T1000 (cell line): ENCODE results near the gene MRPL36.
"Not testable (repeated sequence)": the region's sequence is repeated elsewhere in the genome, so short reads cannot be mapped to it uniquely, and the experiment has no call there.

Source experiments
- DNase-seq: peaks from one replicate; lab custom pipeline; 2025; ENCODE audit warnings: mixed read lengths; lab: John Stamatoyannopoulos, UW

MRPL36 gene

GRCh38 chr5:1815071-1815786, 15.6 kb upstream of the MRPL36 start:
- no peak for DNase-seq

- DNase-seq = no peak
Observed at GRCh38 chr5:1814183-1815020, 14.8 kb upstream of the MRPL36 start.

- no peak for DNase-seq
Observed at GRCh38 chr5:1810581-1811101, 11.0 kb upstream of the MRPL36 start.

- DNase-seq = no peak
Observed at GRCh38 chr5:1809416-1810035, 9.9 kb upstream of the MRPL36 start.

- DNase-seq = no peak
Observed at GRCh38 chr5:1808439-1808838, 8.8 kb upstream of the MRPL36 start.

GRCh38 chr5:1807451-1808185, 8.0 kb upstream of the MRPL36 start:
- no peak for DNase-seq

GRCh38 chr5:1806974-1807373, 7.3 kb upstream of the MRPL36 start:
- no peak for DNase-seq

- no peak for DNase-seq
Observed at GRCh38 chr5:1806199-1806598, 6.6 kb upstream of the MRPL36 start.

- DNase-seq = no peak
Observed at GRCh38 chr5:1805736-1806135, 6.1 kb upstream of the MRPL36 start.

GRCh38 chr5:1805326-1805725, 5.7 kb upstream of the MRPL36 start:
- DNase-seq = no peak

- no peak for DNase-seq
Observed at GRCh38 chr5:1804001-1804690, 4.5 kb upstream of the MRPL36 start.

- DNase-seq = no peak
Observed at GRCh38 chr5:1803192-1803591, 3.6 kb upstream of the MRPL36 start.

- no peak for DNase-seq
Observed at GRCh38 chr5:1801967-1802295, 2.3 kb upstream of the MRPL36 start.

- DNase-seq = no peak
Observed at GRCh38 chr5:1801222-1801966, 1.8 kb upstream of the MRPL36 start, which contains the start of gene NDUFS6. Gene NDUFS6, plus strand, starts transcription at chr5:1801407. Its CDS starts 11 bp downstream, at chr5:1801418.

GRCh38 chr5:1800472-1801221, 1.0 kb upstream of the MRPL36 start:
- no peak for DNase-seq

GRCh38 chr5:1799110-1799601, 481 bp downstream of the MRPL36 start:
- DNase-seq = no peak

- DNase-seq = not testable (repeated sequence)
Observed at GRCh38 chr5:1798589-1798988, 1.0 kb downstream of the MRPL36 start.

- DNase-seq = no peak
Observed at GRCh38 chr5:1797855-1798254, 1.8 kb downstream of the MRPL36 start.

- no peak for DNase-seq
Observed at GRCh38 chr5:1797103-1797800, 2.4 kb downstream of the MRPL36 start.
